Activated effector memory CD4-positive, alpha-beta T cell treated with anti-CD3 and anti-CD28 coated beads, Interleukin-2, amount 50 U/mL, for 16 hours (primary cell): ENCODE data around the gene AP1B1.
A peak's percentile ranks its signal among the peaks of the same experiment; 100 is the strongest.
"Not testable (repeated sequence)": the region's sequence is repeated elsewhere in the genome, so short reads cannot be mapped to it uniquely, and the experiment has no call there.

Experiments
- DNase-seq: peaks from one replicate; pipeline ENCODE4 v3.0.0-alpha.2; 2020

The AP1B1 gene

GRCh38 chr22:29385748-29386147 is 2.6 kb downstream of the AP1B1 start:
- DNase-seq: no peak

- DNase-seq: no peak
Observed at GRCh38 chr22:29385151-29385704, 3.1 kb downstream of the AP1B1 start.

GRCh38 chr22:29383740-29384139 is 4.6 kb downstream of the AP1B1 start:
- DNase-seq: peak; percentile 5

DNA sequence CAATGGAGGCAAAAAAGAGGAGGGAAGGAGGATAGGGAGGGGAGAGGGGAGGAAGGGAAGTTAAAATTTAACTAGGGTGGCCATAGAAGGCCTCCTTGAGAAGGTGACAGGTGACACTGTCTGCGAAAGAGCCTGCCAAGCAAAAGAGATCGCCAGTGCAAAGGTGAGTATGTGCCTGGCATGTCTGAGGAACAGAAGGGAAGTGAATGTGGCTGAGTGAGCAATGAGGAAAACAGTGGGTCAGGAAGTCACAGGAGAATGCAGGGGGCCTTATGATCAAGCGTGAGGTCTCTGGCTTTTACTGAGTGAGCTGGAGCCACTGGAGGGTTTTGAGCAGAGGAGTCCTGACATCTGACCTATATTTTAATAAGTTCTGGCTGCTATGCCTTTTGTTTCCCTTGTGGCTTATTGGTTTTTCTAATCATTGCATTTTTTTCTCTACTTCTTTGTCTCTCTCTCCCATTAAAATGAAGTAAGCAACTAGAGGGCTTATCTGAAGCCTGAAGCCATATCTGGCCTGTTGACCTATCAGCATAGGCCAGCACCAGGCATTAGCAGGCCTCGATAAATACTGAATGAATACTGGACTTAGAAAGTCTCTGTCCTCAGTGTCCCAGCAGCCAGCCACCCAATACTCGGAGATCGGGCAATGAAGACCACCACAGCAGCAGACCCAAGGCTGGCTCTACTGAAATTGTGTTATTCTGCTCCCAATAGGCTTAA is 5.6 kb downstream of the AP1B1 start:
- DNase-seq: peak; percentile 10

GRCh38 chr22:29380856-29381255 is 7.5 kb downstream of the AP1B1 start:
- peak; percentile 50 for DNase-seq

DNA sequence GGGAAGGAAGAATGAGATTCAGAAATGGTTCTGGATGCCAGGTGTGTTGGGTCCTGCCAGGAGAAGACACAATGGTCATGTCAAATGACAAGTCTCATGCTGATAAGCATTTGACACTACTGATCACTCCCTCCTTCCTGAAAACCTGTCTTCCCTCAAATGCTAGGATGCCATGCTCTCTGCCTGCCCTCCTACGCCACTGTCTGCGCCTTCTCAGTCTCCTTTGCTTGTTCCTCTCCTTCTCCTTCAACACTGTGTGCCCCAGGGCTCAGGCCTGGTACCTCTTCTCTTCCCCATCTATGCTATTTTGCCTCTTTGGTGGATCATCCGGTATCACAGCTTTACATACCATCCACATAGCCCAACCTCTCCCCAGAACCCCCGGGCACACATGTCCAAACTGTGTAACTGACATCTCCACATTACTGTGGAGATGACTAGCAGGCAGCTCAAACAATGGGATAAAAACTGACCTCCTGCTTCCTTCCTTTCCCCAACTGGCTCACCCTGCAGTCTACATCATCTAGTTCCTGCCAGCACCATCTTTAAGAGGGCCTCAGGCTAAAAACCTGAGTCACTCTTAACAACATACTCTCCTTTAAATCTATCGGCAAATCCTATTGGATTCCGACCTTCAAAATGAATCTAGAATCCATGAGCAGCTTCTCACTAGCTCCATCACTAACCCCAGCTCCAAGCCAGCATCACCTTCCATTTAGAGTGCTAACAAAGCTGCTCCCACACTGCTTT is 8.2 kb downstream of the AP1B1 start:
- no peak for DNase-seq

- DNase-seq: no peak
Observed at GRCh38 chr22:29379258-29379657, 9.1 kb downstream of the AP1B1 start.

GRCh38 chr22:29377979-29378378 is 10.4 kb downstream of the AP1B1 start:
- DNase-seq: no peak

DNA sequence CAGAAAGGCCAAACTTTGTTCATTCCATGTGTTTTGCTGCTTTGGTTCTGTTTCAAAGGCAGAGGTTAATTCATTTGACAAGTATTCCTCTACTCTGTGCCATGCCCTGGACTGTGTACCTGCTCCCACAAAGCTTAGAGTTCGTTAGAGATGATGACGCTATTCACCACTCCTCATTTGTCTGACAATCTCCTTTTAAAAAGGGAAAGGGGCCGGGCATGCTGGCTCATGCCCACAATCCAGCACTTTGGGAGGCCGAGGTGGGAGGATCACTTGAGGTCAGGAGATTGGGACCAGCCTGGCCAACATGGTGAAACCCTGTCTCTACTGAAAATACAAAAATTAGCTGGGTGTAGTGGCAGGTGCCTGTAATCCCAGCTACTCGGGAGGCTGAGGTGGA is 11.7 kb downstream of the AP1B1 start:
- not testable (repeated sequence) for DNase-seq

DNA sequence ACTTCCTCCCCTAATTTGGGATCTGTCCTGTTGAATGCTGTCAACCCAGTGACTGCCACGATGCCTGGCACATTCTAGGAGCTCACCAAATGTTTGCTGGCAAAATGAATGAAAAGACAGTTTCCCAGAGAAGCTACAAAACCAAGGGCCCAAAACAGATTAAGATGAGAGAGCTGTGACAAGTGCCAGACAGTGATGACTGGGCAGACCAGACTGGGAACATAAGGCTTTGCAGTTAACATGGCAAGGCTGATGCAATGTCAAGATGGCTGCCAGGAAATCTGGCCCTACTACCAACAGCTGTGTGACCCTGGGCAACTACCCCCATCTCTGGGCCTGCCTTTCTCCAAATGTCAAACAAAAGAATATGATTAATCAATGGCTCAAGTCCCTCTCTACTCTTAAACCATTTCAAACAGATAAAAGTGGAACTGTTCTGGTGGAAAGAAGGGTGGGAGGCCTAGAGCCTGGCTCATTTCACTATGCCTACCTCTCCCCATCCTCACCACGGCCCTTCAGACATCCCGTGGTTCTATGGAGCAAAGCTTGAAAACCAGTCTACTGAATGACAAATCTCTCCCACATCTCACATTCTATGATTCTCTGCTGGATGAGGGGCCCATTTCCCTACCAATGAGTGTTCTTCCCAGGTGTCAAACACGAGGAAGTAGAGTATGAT is 12.8 kb downstream of the AP1B1 start:
- DNase-seq: no peak

DNA sequence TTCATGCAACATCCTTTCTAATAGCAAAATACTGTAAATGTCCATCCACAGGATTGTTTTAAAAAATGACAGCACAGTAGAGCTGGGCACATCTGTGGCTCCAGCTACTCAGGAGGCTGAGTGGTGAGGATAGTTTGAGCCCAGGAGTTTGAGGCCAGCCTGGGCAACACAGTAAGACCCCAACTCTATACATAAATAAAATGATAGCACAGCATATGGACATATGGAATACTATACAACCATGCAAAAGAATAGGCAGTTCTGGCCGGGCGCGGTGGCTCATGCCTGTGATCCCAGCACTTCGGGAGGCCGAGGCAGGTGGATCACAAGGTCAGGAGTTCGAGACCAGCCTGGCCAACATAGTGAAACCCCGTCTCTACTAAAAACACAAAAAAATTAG is 13.6 kb downstream of the AP1B1 start:
- not testable (repeated sequence) for DNase-seq

DNA sequence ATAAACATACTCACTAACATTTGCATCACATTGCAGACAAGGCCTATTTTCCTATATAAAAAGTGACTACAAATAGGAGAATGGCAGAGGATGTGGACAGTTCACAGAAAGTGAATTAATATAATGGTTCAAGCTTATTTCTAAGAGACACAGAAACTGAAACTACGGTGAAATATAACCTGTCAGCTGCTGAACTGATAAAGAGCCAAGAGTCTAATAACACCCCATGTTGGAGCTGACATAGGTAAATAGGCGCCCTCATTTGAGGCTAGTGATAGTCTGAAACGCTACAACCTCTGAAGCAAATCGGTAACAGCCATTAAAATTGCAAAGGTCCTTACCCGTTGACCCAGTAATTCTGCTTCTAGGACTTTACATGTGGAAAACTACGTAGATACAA is 14.0 kb downstream of the AP1B1 start:
- DNase-seq: no peak

GRCh38 chr22:29370537-29370936 is 17.8 kb downstream of the AP1B1 start:
- no peak for DNase-seq

GRCh38 chr22:29369460-29369859 is 18.9 kb downstream of the AP1B1 start:
- DNase-seq: no peak

GRCh38 chr22:29359469-29359868 is 28.9 kb downstream of the AP1B1 start:
- no peak for DNase-seq

DNA sequence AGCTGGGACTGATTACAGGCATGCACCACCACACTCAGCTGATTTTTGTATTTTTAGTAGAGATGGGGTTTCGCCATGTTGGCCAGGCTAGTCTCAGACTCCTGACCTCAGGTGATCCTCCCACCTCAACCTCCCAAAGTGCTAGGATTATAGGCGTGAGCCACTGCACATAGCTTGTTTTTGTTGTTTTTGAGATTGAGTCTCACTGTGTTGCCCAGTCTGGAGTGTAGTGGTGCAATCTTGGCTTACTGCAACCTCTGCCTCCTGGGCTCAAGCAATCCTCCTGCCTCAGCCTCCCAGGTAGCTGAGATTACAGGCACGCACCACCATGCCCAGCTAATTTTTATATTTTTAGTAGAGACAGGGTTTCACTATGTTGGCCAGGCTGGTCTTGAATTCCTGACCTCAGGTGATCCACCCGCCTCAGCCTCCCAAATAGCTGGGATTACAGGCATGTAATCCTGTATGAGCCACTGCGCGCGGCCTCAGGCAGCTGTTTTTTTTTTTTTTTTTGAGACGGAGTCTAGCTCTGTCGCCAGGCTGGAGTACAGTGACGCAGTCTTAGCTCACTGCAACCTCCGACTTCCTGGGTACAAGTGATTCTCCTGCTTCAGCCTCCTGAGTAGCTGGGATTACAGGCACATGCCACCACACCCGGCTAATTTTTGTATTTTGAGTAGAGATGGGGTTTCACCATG is 31.0 kb downstream of the AP1B1 start:
- not testable (repeated sequence) for DNase-seq

DNA sequence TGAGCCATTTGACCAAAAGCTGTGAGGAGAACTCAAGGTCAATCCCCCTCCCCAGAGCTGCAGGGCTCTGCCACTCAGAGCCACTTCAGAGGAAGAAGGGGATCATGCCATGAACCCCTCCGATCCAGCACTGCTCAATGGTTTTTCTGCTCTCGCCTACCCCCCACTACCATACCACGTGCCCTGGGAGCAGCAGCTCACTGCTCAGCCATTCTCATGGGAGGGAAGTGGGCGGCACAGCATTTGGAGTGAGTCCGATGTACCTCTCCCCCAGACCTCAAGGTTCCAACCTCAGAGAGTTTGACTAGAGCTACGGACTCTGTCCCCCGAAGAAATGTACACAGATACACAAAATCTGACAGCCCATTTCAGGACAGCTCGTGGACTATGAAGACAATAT is 34.5 kb downstream of the AP1B1 start:
- no peak for DNase-seq

DNA sequence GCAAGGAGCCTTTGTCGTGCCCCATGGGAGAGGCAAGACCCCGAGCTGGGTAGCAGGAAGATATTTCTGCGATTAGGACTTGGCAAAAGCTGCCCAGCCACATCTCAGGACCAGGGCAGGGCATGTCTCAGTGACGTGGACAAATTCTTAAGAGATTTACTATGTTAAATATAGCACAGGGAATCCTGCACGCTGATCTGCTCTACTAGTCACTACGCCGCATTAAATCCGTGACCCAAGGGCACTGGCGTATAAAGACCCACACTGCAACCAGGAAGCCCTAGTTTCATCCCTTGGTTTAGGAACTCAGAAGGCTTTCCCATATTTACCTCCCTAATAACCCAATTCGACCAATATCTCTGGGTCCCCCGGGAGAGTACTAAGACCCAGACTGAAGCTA is 35.1 kb downstream of the AP1B1 start:
- no peak for DNase-seq

- DNase-seq: no peak
Observed at GRCh38 chr22:29352778-29353177, 35.6 kb downstream of the AP1B1 start.

DNA sequence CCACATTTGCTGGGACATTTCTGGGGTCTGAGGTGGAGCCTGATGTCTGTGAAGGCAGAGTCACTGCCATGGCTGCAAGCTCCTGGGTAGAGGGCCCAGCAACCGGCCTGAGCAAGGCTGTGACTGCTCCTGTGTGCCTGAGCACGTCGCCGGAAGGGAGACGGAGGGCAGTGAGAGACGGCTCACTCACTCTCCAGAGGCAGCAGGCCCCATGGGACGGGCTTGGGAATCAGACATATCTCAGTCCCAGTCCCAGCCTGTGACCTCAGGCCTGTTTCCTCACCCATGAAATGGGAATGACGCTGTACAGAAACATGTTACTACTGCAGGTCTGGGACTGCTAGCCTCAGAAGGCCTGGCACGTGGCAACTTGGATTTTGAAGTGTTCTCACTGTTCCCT is 36.5 kb downstream of the AP1B1 start:
- DNase-seq: no peak

DNA sequence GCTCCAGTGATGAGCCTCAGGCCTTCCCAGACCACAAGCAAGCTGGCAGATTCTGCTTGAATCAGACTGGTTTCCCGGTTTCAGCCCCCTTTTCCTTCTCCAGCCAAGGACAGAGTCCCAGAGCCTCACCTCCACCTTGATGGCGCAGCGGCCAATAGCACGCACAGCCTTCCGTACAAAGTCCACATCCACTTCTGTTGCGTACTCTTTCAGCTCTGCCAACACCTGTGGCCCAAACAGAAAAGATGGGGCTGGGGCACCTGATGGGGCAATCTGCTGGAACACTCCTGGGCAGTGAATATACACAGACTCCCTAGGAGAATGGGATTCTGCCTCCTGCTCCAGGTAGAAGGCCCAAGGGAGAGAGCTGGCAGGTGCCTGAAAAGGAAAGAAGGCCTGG is 37.3 kb downstream of the AP1B1 start:
- no peak for DNase-seq

DNA sequence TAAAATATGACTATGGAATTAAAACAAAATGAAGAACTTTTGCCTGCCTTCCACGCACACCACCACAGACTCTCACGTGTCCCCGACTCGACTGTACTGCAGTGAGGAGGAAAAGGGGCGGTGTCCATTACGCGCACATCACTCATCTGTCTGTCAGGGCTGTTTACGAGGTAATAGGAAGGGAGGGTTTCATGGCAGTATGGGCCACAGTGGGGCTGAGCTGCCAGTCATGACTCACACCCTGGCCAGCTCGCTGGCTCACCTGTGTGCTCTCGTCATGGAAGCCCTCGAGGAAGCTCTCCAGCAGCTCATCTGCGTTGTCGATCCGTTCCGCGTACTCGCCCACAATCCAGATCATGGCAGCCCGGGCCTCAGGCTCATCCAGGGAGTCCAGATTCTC is 39.4 kb downstream of the AP1B1 start:
- DNase-seq: no peak

DNA sequence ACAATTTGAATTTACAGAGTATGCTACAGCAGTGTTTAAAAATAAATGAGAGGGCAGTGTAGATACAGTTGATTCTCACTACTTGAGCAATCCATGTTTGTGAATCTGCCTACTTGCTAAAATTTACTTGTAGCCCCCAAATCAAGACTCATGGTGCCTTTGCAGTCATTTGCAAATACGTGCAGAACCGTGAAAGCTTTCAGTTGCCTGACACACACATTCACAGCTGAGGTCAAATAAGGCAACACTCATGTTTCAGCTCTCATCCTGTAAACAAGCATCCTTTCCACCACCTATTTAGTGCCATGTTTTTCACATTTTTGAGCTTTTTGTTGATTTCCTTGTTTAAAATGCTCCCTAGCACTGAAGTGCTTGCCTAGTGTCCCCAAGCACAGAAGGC is 40.3 kb downstream of the AP1B1 start:
- DNase-seq: no peak
